Uterus (tissue), 2 donors: ENCODE measurements around the gene SREK1.

Experiments
- CTCF ChIP-seq, 4 experiments: fragments of 200-600 bp in 2 of 4; fragments of 450-650 bp in 2 of 4; sonication (generic) in 2 of 4; IDR thresholded peaks; one replicate each; pipeline ENCODE4 v1.5.1; 2016 to 2019; ENCODE audit warnings: antibody characterized with exemption in 4 of 4, mild to moderate bottlenecking in 2 of 4, moderate library complexity in 1 of 4
- POLR2A ChIP-seq, 2 donors: fragments of 450-650 bp; IDR thresholded peaks; one replicate each; pipeline ENCODE4 v1.6.1; 2016; ENCODE audit warnings: antibody characterized with exemption in 2 of 2, mild to moderate bottlenecking in 1 of 2, moderate library complexity in 1 of 2

GRCh38 chr5:66179297-66180051, 35.4 kb downstream of the SREK1 start:
- no peak for TF ChIP-seq CTCF (IDR thresholded peaks at IDR 0.05)
- TF ChIP-seq POLR2A (IDR thresholded peaks at IDR 0.05) = no peak
